ENCODE data around the gene PRUNE2. TPM values are rescaled to one million over a fixed set of nuclear protein-coding genes. Genes with fewer than 3 reads are reported as not detected.

The PRUNE2 gene

GRCh38 chr9:76562511-76562911 is 343.4 kb downstream of the PRUNE2 start:
- H3K14ac ChIP-seq (ENCODE audit: low read length in 2 of 2) = no peak overlapping the region
- H4K91ac ChIP-seq (ENCODE audit: low read length) = no peak overlapping the region
- H3K18ac ChIP-seq (ENCODE audit: low read depth in 1 of 2, low read length in 2 of 2) = no peak overlapping the region
- peaks cover 3% of the 10 kb centered on the region for H3K4me1 ChIP-seq (ENCODE audit: control insufficient read depth, insufficient read depth, low read depth, low read length)
- H3K27me3 ChIP-seq (ENCODE audit: control insufficient read depth in 1 of 2, insufficient read depth in 1 of 2, low read length in 2 of 2) = no peaks in the 10 kb centered on the region
- no peak overlapping the region for H4K8ac ChIP-seq (ENCODE audit: low read length)
- H2AFZ ChIP-seq (ENCODE audit: low read depth, low read length) = no peak overlapping the region
- no peaks in the 10 kb centered on the region for H3K36me3 ChIP-seq (ENCODE audit: control insufficient read depth in 1 of 2, insufficient read depth in 2 of 2, low read depth in 1 of 2, low read length in 2 of 2)
- no peak overlapping the region for H2BK15ac ChIP-seq (ENCODE audit: low read depth, poor library complexity, severe bottlenecking)
- H3K4me3 ChIP-seq (ENCODE audit: insufficient read depth in 1 of 2, low read depth in 1 of 2, low read length in 2 of 2) = no peak overlapping the region
- H3K79me1 ChIP-seq (replicated peaks; ENCODE audit: low read length, poor library complexity, severe bottlenecking) = no peaks in the 10 kb centered on the region
- no peak overlapping the region for H2BK12ac ChIP-seq (ENCODE audit: low read length in 2 of 2)
- H2BK120ac ChIP-seq (ENCODE audit: low read depth, low read length) = no peak overlapping the region
- no peak overlapping the region for H3K27ac ChIP-seq (ENCODE audit: low read length, poor library complexity, severe bottlenecking)
- H2AK5ac ChIP-seq (ENCODE audit: low read length, severe bottlenecking) = no peak overlapping the region
- H3K9me3 ChIP-seq (ENCODE audit: control insufficient read depth, low read length) = no peaks in the 10 kb centered on the region
- no peak overlapping the region for H3K4me2 ChIP-seq (ENCODE audit: low read length, poor library complexity, severe bottlenecking)
- H3K9ac ChIP-seq (ENCODE audit: low read length) = peak overlapping the region; percentile 49
- H2BK5ac ChIP-seq (ENCODE audit: low read depth, low read length, poor library complexity, severe bottlenecking) = no peak overlapping the region
- DNase-seq = peak; percentile 68
- no peak overlapping the region for H3K4ac ChIP-seq (ENCODE audit: low read depth in 1 of 2, low read length in 2 of 2)
- H3K23ac ChIP-seq (ENCODE audit: low read length in 2 of 2) = no peak overlapping the region

GRCh38 chr9:76561900-76562299 is 344.0 kb downstream of the PRUNE2 start:
- no peak overlapping the region for H3K18ac ChIP-seq (ENCODE audit: low read depth in 1 of 2, low read length in 2 of 2)
- peak overlapping the region; percentile 49 for H3K9ac ChIP-seq (ENCODE audit: low read length)
- no peaks in the 10 kb centered on the region for H3K36me3 ChIP-seq (ENCODE audit: control insufficient read depth in 1 of 2, insufficient read depth in 2 of 2, low read depth in 1 of 2, low read length in 2 of 2)
- no peaks in the 10 kb centered on the region for H3K9me3 ChIP-seq (ENCODE audit: control insufficient read depth, low read length)
- H4K8ac ChIP-seq (ENCODE audit: low read length) = no peak overlapping the region
- H3K4me3 ChIP-seq (ENCODE audit: insufficient read depth in 1 of 2, low read depth in 1 of 2, low read length in 2 of 2) = no peak overlapping the region
- H3K27me3 ChIP-seq (ENCODE audit: control insufficient read depth in 1 of 2, insufficient read depth in 1 of 2, low read length in 2 of 2) = no peaks in the 10 kb centered on the region
- no peak overlapping the region for H4K91ac ChIP-seq (ENCODE audit: low read length)
- no peaks in the 10 kb centered on the region for H3K79me1 ChIP-seq (replicated peaks; ENCODE audit: low read length, poor library complexity, severe bottlenecking)
- WGBS = 88% methylated on average over 1 of the region's 1 CpG
- H3K27ac ChIP-seq (ENCODE audit: low read length, poor library complexity, severe bottlenecking) = no peak overlapping the region
- H3K23ac ChIP-seq (ENCODE audit: low read length in 2 of 2) = no peak overlapping the region
- no peak overlapping the region for H2AK5ac ChIP-seq (ENCODE audit: low read length, severe bottlenecking)
- H3K14ac ChIP-seq (ENCODE audit: low read length in 2 of 2) = no peak overlapping the region
- no peak overlapping the region for H2BK5ac ChIP-seq (ENCODE audit: low read depth, low read length, poor library complexity, severe bottlenecking)
- no peak for DNase-seq
- H2AFZ ChIP-seq (ENCODE audit: low read depth, low read length) = no peak overlapping the region
- H3K4me1 ChIP-seq (ENCODE audit: control insufficient read depth, insufficient read depth, low read depth, low read length) = peaks cover 3% of the 10 kb centered on the region
- H2BK120ac ChIP-seq (ENCODE audit: low read depth, low read length) = no peak overlapping the region
- no peak overlapping the region for H2BK12ac ChIP-seq (ENCODE audit: low read length in 2 of 2)
- H3K4ac ChIP-seq (ENCODE audit: low read depth in 1 of 2, low read length in 2 of 2) = no peak overlapping the region
- H2BK15ac ChIP-seq (ENCODE audit: low read depth, poor library complexity, severe bottlenecking) = no peak overlapping the region
- H3K4me2 ChIP-seq (ENCODE audit: low read length, poor library complexity, severe bottlenecking) = no peak overlapping the region

Small RNAs within 50 kb of the gene (small RNA-seq; reads per million reads assigned to genes)
- not detected for gene AL359314.1 (ENCODE audit: low read depth)
